Measurements from ENCODE around the gene COL11A2. TPM values are rescaled to one million over a fixed set of nuclear protein-coding genes. Genes with fewer than 3 reads are reported as not detected.

The COL11A2 gene
- total and polyA plus RNA-seq, 2 of the 13 experiments (the other 11 are each of a cell fraction or from before 2014, with no cell fraction given), result 0.55 TPM

DNA sequence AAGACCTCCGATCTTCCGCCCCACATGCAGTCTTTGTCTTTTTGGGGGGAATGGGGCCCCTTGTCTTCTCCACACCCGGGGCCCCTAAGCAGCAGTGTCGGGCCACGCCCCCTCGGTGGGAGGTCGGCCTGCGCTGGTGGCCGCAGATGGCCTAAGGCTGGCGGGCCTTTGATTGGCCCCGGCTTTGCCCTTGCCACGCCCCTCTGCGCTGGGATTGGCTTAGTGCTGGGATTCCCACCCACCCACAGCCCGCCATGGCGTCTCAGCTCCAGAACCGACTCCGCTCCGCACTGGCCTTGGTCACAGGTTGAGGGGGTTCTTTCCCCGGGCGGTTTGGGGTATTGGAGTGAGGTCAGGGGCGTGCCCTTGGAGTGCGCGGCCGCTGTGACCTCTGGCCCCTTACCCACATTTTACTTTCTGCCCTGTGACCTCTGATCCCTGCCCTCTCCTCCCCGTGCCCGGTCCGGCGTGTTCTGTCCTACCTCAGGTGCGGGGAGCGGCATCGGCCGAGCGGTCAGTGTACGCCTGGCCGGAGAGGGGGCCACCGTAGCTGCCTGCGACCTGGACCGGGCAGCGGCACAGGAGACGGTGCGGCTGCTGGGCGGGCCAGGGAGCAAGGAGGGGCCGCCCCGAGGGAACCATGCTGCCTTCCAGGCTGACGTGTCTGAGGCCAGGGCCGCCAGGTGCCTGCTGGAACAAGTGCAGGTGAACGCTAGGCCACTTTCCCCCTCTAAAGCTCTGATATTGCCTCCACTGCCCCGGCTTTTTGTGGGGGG, 12.3 kb upstream of the COL11A2 start, which contains the start of gene HSD17B8 (continued):
- TF ChIP-seq, protein P1, sequence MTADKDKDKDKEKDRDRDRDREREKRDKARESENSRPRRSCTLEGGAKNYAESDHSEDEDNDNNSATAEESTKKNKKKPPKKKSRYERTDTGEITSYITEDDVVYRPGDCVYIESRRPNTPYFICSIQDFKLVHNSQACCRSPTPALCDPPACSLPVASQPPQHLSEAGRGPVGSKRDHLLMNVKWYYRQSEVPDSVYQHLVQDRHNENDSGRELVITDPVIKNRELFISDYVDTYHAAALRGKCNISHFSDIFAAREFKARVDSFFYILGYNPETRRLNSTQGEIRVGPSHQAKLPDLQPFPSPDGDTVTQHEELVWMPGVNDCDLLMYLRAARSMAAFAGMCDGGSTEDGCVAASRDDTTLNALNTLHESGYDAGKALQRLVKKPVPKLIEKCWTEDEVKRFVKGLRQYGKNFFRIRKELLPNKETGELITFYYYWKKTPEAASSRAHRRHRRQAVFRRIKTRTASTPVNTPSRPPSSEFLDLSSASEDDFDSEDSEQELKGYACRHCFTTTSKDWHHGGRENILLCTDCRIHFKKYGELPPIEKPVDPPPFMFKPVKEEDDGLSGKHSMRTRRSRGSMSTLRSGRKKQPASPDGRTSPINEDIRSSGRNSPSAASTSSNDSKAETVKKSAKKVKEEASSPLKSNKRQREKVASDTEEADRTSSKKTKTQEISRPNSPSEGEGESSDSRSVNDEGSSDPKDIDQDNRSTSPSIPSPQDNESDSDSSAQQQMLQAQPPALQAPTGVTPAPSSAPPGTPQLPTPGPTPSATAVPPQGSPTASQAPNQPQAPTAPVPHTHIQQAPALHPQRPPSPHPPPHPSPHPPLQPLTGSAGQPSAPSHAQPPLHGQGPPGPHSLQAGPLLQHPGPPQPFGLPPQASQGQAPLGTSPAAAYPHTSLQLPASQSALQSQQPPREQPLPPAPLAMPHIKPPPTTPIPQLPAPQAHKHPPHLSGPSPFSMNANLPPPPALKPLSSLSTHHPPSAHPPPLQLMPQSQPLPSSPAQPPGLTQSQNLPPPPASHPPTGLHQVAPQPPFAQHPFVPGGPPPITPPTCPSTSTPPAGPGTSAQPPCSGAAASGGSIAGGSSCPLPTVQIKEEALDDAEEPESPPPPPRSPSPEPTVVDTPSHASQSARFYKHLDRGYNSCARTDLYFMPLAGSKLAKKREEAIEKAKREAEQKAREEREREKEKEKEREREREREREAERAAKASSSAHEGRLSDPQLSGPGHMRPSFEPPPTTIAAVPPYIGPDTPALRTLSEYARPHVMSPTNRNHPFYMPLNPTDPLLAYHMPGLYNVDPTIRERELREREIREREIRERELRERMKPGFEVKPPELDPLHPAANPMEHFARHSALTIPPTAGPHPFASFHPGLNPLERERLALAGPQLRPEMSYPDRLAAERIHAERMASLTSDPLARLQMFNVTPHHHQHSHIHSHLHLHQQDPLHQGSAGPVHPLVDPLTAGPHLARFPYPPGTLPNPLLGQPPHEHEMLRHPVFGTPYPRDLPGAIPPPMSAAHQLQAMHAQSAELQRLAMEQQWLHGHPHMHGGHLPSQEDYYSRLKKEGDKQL (CRISPR knock-in tag; IDR thresholded peaks at IDR 0.05; ENCODE audit: low read depth), result no peak; the same call in 1 of the 2 replicates
- TF ChIP-seq NCOA2 (CRISPR knock-in tag; IDR thresholded peaks at IDR 0.05) (0 out of 2 replicates have a peak, but pooled peaks have one; percentile 19), ZNF292 (CRISPR knock-in tag; IDR thresholded peaks at IDR 0.05; ENCODE audit: borderline replicate concordance, low read depth) (no peak), NR3C1 (CRISPR knock-in tag; IDR thresholded peaks at IDR 0.05) (no peak), MATR3 (CRISPR knock-in tag; IDR thresholded peaks at IDR 0.05) (no peak), ZNF296 (CRISPR knock-in tag; conservative IDR thresholded peaks at IDR 0.05) (no peak), ZNF275 (CRISPR knock-in tag; IDR thresholded peaks at IDR 0.05; ENCODE audit: borderline replicate concordance) (peak; percentile 84; the same call in 1 of the 2 replicates), MED1 (CRISPR knock-in tag; IDR thresholded peaks at IDR 0.05) (peak; percentile 72; the same call in 1 of the 2 replicates), ZNF766 (CRISPR knock-in tag; IDR thresholded peaks at IDR 0.05; ENCODE audit: borderline replicate concordance) (peak; percentile 94)
- TF ChIP-seq, protein P2, sequence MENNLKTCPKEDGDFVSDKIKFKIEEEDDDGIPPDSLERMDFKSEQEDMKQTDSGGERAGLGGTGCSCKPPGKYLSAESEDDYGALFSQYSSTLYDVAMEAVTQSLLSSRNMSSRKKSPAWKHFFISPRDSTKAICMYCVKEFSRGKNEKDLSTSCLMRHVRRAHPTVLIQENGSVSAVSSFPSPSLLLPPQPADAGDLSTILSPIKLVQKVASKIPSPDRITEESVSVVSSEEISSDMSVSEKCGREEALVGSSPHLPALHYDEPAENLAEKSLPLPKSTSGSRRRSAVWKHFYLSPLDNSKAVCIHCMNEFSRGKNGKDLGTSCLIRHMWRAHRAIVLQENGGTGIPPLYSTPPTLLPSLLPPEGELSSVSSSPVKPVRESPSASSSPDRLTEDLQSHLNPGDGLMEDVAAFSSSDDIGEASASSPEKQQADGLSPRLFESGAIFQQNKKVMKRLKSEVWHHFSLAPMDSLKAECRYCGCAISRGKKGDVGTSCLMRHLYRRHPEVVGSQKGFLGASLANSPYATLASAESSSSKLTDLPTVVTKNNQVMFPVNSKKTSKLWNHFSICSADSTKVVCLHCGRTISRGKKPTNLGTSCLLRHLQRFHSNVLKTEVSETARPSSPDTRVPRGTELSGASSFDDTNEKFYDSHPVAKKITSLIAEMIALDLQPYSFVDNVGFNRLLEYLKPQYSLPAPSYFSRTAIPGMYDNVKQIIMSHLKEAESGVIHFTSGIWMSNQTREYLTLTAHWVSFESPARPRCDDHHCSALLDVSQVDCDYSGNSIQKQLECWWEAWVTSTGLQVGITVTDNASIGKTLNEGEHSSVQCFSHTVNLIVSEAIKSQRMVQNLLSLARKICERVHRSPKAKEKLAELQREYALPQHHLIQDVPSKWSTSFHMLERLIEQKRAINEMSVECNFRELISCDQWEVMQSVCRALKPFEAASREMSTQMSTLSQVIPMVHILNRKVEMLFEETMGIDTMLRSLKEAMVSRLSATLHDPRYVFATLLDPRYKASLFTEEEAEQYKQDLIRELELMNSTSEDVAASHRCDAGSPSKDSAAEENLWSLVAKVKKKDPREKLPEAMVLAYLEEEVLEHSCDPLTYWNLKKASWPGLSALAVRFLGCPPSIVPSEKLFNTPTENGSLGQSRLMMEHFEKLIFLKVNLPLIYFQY (CRISPR knock-in tag; IDR thresholded peaks at IDR 0.05; ENCODE audit: borderline replicate concordance), result peak; percentile 86
- TF ChIP-seq, protein P3, sequence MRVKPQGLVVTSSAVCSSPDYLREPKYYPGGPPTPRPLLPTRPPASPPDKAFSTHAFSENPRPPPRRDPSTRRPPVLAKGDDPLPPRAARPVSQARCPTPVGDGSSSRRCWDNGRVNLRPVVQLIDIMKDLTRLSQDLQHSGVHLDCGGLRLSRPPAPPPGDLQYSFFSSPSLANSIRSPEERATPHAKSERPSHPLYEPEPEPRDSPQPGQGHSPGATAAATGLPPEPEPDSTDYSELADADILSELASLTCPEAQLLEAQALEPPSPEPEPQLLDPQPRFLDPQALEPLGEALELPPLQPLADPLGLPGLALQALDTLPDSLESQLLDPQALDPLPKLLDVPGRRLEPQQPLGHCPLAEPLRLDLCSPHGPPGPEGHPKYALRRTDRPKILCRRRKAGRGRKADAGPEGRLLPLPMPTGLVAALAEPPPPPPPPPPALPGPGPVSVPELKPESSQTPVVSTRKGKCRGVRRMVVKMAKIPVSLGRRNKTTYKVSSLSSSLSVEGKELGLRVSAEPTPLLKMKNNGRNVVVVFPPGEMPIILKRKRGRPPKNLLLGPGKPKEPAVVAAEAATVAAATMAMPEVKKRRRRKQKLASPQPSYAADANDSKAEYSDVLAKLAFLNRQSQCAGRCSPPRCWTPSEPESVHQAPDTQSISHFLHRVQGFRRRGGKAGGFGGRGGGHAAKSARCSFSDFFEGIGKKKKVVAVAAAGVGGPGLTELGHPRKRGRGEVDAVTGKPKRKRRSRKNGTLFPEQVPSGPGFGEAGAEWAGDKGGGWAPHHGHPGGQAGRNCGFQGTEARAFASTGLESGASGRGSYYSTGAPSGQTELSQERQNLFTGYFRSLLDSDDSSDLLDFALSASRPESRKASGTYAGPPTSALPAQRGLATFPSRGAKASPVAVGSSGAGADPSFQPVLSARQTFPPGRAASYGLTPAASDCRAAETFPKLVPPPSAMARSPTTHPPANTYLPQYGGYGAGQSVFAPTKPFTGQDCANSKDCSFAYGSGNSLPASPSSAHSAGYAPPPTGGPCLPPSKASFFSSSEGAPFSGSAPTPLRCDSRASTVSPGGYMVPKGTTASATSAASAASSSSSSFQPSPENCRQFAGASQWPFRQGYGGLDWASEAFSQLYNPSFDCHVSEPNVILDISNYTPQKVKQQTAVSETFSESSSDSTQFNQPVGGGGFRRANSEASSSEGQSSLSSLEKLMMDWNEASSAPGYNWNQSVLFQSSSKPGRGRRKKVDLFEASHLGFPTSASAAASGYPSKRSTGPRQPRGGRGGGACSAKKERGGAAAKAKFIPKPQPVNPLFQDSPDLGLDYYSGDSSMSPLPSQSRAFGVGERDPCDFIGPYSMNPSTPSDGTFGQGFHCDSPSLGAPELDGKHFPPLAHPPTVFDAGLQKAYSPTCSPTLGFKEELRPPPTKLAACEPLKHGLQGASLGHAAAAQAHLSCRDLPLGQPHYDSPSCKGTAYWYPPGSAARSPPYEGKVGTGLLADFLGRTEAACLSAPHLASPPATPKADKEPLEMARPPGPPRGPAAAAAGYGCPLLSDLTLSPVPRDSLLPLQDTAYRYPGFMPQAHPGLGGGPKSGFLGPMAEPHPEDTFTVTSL (CRISPR knock-in tag; IDR thresholded peaks at IDR 0.05; ENCODE audit: borderline replicate concordance), result peak; percentile 44; the same call in 1 of the 2 replicates
